ENCODE measurements around the gene SLC22A23.

Gene SLC22A23

GRCh38 chr6:3426927-3427686 is 29.7 kb downstream of the SLC22A23 start:
- Histone ChIP-seq H3K4me3 (ENCODE audit: insufficient read depth in 1 of 2, low read depth in 1 of 2, low read length in 2 of 2) (peak overlapping the region in 1 of 2 experiments; percentile 40), H3K36me3 (ENCODE audit: control insufficient read depth in 1 of 2, insufficient read depth in 2 of 2, low read depth in 1 of 2, low read length in 2 of 2) (peaks cover 0 to 24% of the 10 kb centered on the region in 2 experiments), H2BK5ac (ENCODE audit: low read depth, low read length, poor library complexity, severe bottlenecking) (no peak overlapping the region), H3K4ac (ENCODE audit: low read depth in 1 of 2, low read length in 2 of 2) (no peak overlapping the region), H3K27me3 (ENCODE audit: control insufficient read depth in 1 of 2, insufficient read depth in 1 of 2, low read length in 2 of 2) (peaks cover 0 to 16% of the 10 kb centered on the region in 2 experiments), H2BK12ac (ENCODE audit: low read length in 2 of 2) (peak overlapping the region in 1 of 2 experiments; percentile 15), H2AFZ (ENCODE audit: low read depth, low read length) (no peak overlapping the region), H4K91ac (ENCODE audit: low read length) (no peak overlapping the region), H4K8ac (ENCODE audit: low read length) (no peak overlapping the region), H2AK5ac (ENCODE audit: low read length, severe bottlenecking) (no peak overlapping the region), H3K27ac (ENCODE audit: low read length, poor library complexity, severe bottlenecking) (no peak overlapping the region), H3K23ac (ENCODE audit: low read length in 2 of 2) (no peak overlapping the region), H3K4me1 (ENCODE audit: control insufficient read depth, insufficient read depth, low read depth, low read length) (peaks cover 3% of the 10 kb centered on the region), H3K18ac (ENCODE audit: low read depth in 1 of 2, low read length in 2 of 2) (no peak overlapping the region), H3K14ac (ENCODE audit: low read length in 2 of 2) (no peak overlapping the region), H3K9me3 (ENCODE audit: control insufficient read depth, low read length) (no peaks in the 10 kb centered on the region), H2BK120ac (ENCODE audit: low read depth, low read length) (no peak overlapping the region), H2BK15ac (ENCODE audit: low read depth, poor library complexity, severe bottlenecking) (no peak overlapping the region), H3K4me2 (ENCODE audit: low read length, poor library complexity, severe bottlenecking) (no peak overlapping the region), H3K9ac (ENCODE audit: low read length) (peak overlapping the region; percentile 29), H3K79me1 (replicated peaks; ENCODE audit: low read length, poor library complexity, severe bottlenecking) (no peaks in the 10 kb centered on the region)
- DNase-seq = no peak
- 66% methylated on average over 16 of the region's 20 CpGs for WGBS

DNA sequence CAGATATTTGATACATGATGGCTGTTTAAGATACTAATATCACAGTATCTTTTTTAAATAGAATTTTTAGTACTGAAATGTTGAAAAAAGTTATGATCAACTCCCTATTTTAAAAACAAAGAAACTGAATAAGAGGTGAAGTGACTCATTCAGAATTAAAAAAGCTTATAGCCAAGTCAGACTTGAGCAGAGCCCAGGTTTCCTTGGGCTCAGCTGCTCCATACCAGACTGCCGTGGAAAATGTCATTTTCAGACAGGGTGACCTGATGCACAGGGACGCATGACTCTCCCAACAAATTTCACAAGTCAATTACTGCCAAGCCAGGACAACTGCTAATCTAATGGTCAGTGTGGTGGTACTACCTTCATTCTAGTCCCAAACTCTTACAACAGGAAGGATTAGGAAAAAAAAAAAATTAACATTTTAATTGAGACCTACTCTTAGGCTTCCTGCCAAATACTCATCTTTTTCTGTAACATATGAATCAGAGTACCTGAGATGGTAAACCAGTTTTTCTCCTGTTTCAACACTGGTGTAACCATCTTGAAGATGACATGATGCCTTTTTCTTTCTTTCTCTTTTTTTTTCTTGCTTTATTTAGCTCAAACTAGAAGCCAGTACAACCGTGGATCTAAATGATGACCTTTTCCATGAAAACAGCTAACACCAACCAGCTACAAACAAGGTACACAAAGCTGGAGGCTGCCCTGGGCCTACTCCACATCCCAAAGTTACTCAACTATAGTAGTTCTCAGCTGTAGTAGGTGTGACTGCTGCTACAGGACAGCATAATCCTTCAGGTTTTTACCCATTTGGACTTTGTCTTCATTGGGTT is 30.5 kb downstream of the SLC22A23 start:
- no peaks in the 10 kb centered on the region for H3K9me3 ChIP-seq (ENCODE audit: control insufficient read depth, low read length)
- H2BK15ac ChIP-seq (ENCODE audit: low read depth, poor library complexity, severe bottlenecking) = no peak overlapping the region
- H2BK5ac ChIP-seq (ENCODE audit: low read depth, low read length, poor library complexity, severe bottlenecking) = no peak overlapping the region
- no peak overlapping the region for H2BK120ac ChIP-seq (ENCODE audit: low read depth, low read length)
- peak overlapping the region; percentile 7 for H3K9ac ChIP-seq (ENCODE audit: low read length)
- H3K27ac ChIP-seq (ENCODE audit: low read length, poor library complexity, severe bottlenecking) = no peak overlapping the region
- no peak overlapping the region for H3K14ac ChIP-seq (ENCODE audit: low read length in 2 of 2)
- no peak overlapping the region for H4K8ac ChIP-seq (ENCODE audit: low read length)
- no peak overlapping the region for H3K4me3 ChIP-seq (ENCODE audit: insufficient read depth in 1 of 2, low read depth in 1 of 2, low read length in 2 of 2)
- H3K36me3 ChIP-seq (ENCODE audit: control insufficient read depth in 1 of 2, insufficient read depth in 2 of 2, low read depth in 1 of 2, low read length in 2 of 2) = peaks cover 0 to 17% of the 10 kb centered on the region in 2 experiments
- H4K91ac ChIP-seq (ENCODE audit: low read length) = no peak overlapping the region
- no peak overlapping the region for H3K23ac ChIP-seq (ENCODE audit: low read length in 2 of 2)
- no peak overlapping the region for H2AK5ac ChIP-seq (ENCODE audit: low read length, severe bottlenecking)
- H3K27me3 ChIP-seq (ENCODE audit: control insufficient read depth in 1 of 2, insufficient read depth in 1 of 2, low read length in 2 of 2) = peaks cover 0 to 11% of the 10 kb centered on the region in 2 experiments
- H3K79me1 ChIP-seq (replicated peaks; ENCODE audit: low read length, poor library complexity, severe bottlenecking) = no peaks in the 10 kb centered on the region
- peaks cover 4% of the 10 kb centered on the region for H3K4me1 ChIP-seq (ENCODE audit: control insufficient read depth, insufficient read depth, low read depth, low read length)
- H3K18ac ChIP-seq (ENCODE audit: low read depth in 1 of 2, low read length in 2 of 2) = no peak overlapping the region
- no peak overlapping the region for H3K4ac ChIP-seq (ENCODE audit: low read depth in 1 of 2, low read length in 2 of 2)
- H2AFZ ChIP-seq (ENCODE audit: low read depth, low read length) = no peak overlapping the region
- DNase-seq = no peak
- H3K4me2 ChIP-seq (ENCODE audit: low read length, poor library complexity, severe bottlenecking) = no peak overlapping the region
- 86% methylated on average over 3 of the region's 3 CpGs for WGBS
- H2BK12ac ChIP-seq (ENCODE audit: low read length in 2 of 2) = no peak overlapping the region

DNA sequence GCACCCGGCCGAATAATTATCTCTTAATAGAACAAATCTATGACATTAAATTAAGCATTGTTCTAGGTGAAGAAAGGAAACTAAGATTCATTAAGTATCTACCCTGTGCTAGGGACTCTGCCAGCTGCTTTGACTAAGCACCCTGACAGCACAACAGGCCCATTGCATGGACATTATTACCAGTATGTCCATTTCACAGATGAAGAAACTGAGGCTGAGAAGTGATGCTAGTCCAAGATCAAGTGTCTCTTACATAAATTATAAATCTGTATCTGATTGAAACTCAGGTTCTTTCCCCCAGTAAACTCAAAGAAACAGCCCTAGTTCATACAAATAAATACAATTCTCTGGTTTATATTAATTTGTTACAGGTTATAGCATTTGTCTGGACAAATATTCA is 31.3 kb downstream of the SLC22A23 start:
- Histone ChIP-seq H3K36me3 (ENCODE audit: control insufficient read depth in 1 of 2, insufficient read depth in 2 of 2, low read depth in 1 of 2, low read length in 2 of 2) (peaks cover 0 to 13% of the 10 kb centered on the region in 2 experiments), H3K18ac (ENCODE audit: low read depth in 1 of 2, low read length in 2 of 2) (no peak overlapping the region), H4K8ac (ENCODE audit: low read length) (no peak overlapping the region), H2AFZ (ENCODE audit: low read depth, low read length) (no peak overlapping the region), H2BK5ac (ENCODE audit: low read depth, low read length, poor library complexity, severe bottlenecking) (no peak overlapping the region), H3K9ac (ENCODE audit: low read length) (peak overlapping the region; percentile 7), H2AK5ac (ENCODE audit: low read length, severe bottlenecking) (no peak overlapping the region), H3K79me1 (replicated peaks; ENCODE audit: low read length, poor library complexity, severe bottlenecking) (no peaks in the 10 kb centered on the region), H3K23ac (ENCODE audit: low read length in 2 of 2) (no peak overlapping the region), H3K4me1 (ENCODE audit: control insufficient read depth, insufficient read depth, low read depth, low read length) (peaks cover 4% of the 10 kb centered on the region), H2BK120ac (ENCODE audit: low read depth, low read length) (no peak overlapping the region), H3K4ac (ENCODE audit: low read depth in 1 of 2, low read length in 2 of 2) (no peak overlapping the region), H2BK12ac (ENCODE audit: low read length in 2 of 2) (no peak overlapping the region), H3K4me2 (ENCODE audit: low read length, poor library complexity, severe bottlenecking) (no peak overlapping the region), H3K9me3 (ENCODE audit: control insufficient read depth, low read length) (no peaks in the 10 kb centered on the region), H4K91ac (ENCODE audit: low read length) (no peak overlapping the region), H3K27me3 (ENCODE audit: control insufficient read depth in 1 of 2, insufficient read depth in 1 of 2, low read length in 2 of 2) (peaks cover 0 to 11% of the 10 kb centered on the region in 2 experiments), H3K4me3 (ENCODE audit: insufficient read depth in 1 of 2, low read depth in 1 of 2, low read length in 2 of 2) (no peak overlapping the region), H3K14ac (ENCODE audit: low read length in 2 of 2) (no peak overlapping the region), H2BK15ac (ENCODE audit: low read depth, poor library complexity, severe bottlenecking) (no peak overlapping the region), H3K27ac (ENCODE audit: low read length, poor library complexity, severe bottlenecking) (no peak overlapping the region)
- no peak for DNase-seq
- no CpG with 5 or more reads among the region's 2 CpGs for WGBS

All from mesenchymal stem cell (in vitro differentiated cells and primary cell).